ENCODE measurements around the gene MISP. TPM values are rescaled to one million over a fixed set of nuclear protein-coding genes. Genes with fewer than 3 reads are reported as not detected.
"Not testable (repeated sequence)": the region's sequence is repeated elsewhere in the genome, so short reads cannot be mapped to it uniquely, and the experiment has no call there.

MISP gene
- total RNA-seq, 1 donor from 2014 or later: not detected

- no peak overlapping the region for H3K27ac ChIP-seq
- H3K9me3 Mint-ChIP-seq: peaks cover 20% of the 10 kb centered on the region
- DNase-seq (ENCODE audit: low spot score): no peak
- H3K4me3 ChIP-seq: no peak overlapping the region
- H3K4me1 ChIP-seq: no peaks in the 10 kb centered on the region
- no peaks in the 10 kb centered on the region for H4K20me1 ChIP-seq (ENCODE audit: low read depth)
- no peak overlapping the region for H3K9ac ChIP-seq
- H3K36me3 ChIP-seq: no peaks in the 10 kb centered on the region
- H3K27ac Mint-ChIP-seq: no peak overlapping the region
- H3K27me3 ChIP-seq: no peaks in the 10 kb centered on the region
- H3K79me2 ChIP-seq (ENCODE audit: low read depth): no peaks in the 10 kb centered on the region
- peaks cover 3% of the 10 kb centered on the region for H3K27me3 Mint-ChIP-seq (ENCODE audit: insufficient read depth, low read depth)
- no peaks in the 10 kb centered on the region for H3K9me3 ChIP-seq (ENCODE audit: low read depth)
- H3K4me2 ChIP-seq: no peak overlapping the region
- no peak for TF ChIP-seq EZH2 (IDR thresholded peaks at IDR 0.05)
- no peak for TF ChIP-seq CTCF (IDR thresholded peaks at IDR 0.05)
- no peak for TF ChIP-seq EZH2phosphoT487 (IDR thresholded peaks at IDR 0.05)
- H3K36me3 Mint-ChIP-seq: peaks cover 10% of the 10 kb centered on the region
- no peaks in the 10 kb centered on the region for H3F3A ChIP-seq (ENCODE audit: low read depth)
- H2AFZ ChIP-seq (replicated peaks): no peak overlapping the region
- no peak overlapping the region for H3K4me3 Mint-ChIP-seq
- peaks cover 2% of the 10 kb centered on the region for H3K4me1 Mint-ChIP-seq
Observed at GRCh38 chr19:742540-743075, 8.3 kb upstream of the MISP start.

GRCh38 chr19:743168-743687 is 7.7 kb upstream of the MISP start:
- Histone ChIP-seq H3K4me2 (no peak overlapping the region), H3F3A (ENCODE audit: low read depth) (no peaks in the 10 kb centered on the region), H3K4me3 (no peak overlapping the region), H4K20me1 (ENCODE audit: low read depth) (no peaks in the 10 kb centered on the region), H2AFZ (replicated peaks) (no peak overlapping the region), H3K27ac (no peak overlapping the region), H3K9ac (no peak overlapping the region), H3K79me2 (ENCODE audit: low read depth) (no peaks in the 10 kb centered on the region), H3K4me1 (no peaks in the 10 kb centered on the region), H3K9me3 (ENCODE audit: low read depth) (no peaks in the 10 kb centered on the region), H3K36me3 (no peaks in the 10 kb centered on the region), H3K27me3 (no peaks in the 10 kb centered on the region)
- H3K27ac Mint-ChIP-seq: no peak overlapping the region
- no peak for TF ChIP-seq EZH2 (IDR thresholded peaks at IDR 0.05)
- no peak for TF ChIP-seq EZH2phosphoT487 (IDR thresholded peaks at IDR 0.05)
- TF ChIP-seq CTCF (IDR thresholded peaks at IDR 0.05): no peak
- peaks cover 20% of the 10 kb centered on the region for H3K9me3 Mint-ChIP-seq
- H3K4me3 Mint-ChIP-seq: no peak overlapping the region
- DNase-seq (ENCODE audit: low spot score): no peak
- peaks cover 2% of the 10 kb centered on the region for H3K27me3 Mint-ChIP-seq (ENCODE audit: insufficient read depth, low read depth)
- peaks cover 2% of the 10 kb centered on the region for H3K4me1 Mint-ChIP-seq
- H3K36me3 Mint-ChIP-seq: peaks cover 10% of the 10 kb centered on the region

- H3K27me3 Mint-ChIP-seq (ENCODE audit: insufficient read depth, low read depth); H4K20me1 ChIP-seq (ENCODE audit: low read depth); H3K27me3 ChIP-seq; H3K27ac ChIP-seq; H3K36me3 ChIP-seq; H3K79me2 ChIP-seq (ENCODE audit: low read depth); H3K4me1 Mint-ChIP-seq; H3K9ac ChIP-seq; DNase-seq (ENCODE audit: low spot score); H3K27ac Mint-ChIP-seq; H3K4me3 Mint-ChIP-seq; H3K4me2 ChIP-seq; H3K9me3 ChIP-seq (ENCODE audit: low read depth); H3K4me3 ChIP-seq; H3K4me1 ChIP-seq; H2AFZ ChIP-seq (replicated peaks); H3F3A ChIP-seq (ENCODE audit: low read depth); H3K36me3 Mint-ChIP-seq: not testable (repeated sequence)
- peaks cover 20% of the 10 kb centered on the region for H3K9me3 Mint-ChIP-seq
Observed at GRCh38 chr19:745138-745537, 5.8 kb upstream of the MISP start.

DNA sequence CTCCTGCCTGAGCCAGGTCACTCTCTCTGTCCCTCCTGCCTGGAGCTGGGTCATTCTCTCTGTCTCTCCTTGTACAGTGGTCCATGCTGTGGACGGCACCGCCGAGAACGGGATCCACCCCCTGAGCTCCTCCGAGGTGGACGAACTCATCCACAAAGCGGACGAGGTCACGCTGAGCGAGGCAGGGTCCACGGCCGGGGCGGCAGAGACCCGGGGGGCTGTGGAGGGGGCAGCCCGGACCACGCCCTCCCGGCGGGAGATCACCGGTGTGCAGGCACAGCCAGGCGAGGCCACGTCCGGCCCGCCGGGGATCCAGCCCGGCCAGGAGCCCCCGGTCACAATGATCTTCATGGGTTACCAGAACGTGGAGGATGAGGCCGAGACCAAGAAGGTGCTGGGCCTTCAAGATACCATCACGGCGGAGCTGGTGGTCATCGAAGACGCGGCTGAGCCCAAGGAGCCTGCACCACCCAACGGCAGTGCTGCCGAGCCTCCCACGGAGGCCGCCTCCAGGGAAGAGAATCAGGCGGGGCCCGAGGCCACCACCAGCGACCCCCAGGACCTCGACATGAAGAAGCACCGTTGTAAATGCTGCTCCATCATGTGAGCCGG is 4.6 kb upstream of the MISP start:
- no peak overlapping the region for H3K4me2 ChIP-seq
- Mint-ChIP-seq H3K4me1 (no peaks in the 10 kb centered on the region), H3K9me3 (peaks cover 20% of the 10 kb centered on the region), H3K27me3 (ENCODE audit: insufficient read depth, low read depth) (peaks cover 2% of the 10 kb centered on the region), H3K36me3 (peaks cover 7% of the 10 kb centered on the region), H3K4me3 (no peak overlapping the region), H3K27ac (no peak overlapping the region)
- H3K27me3 ChIP-seq: no peaks in the 10 kb centered on the region
- no peak overlapping the region for H2AFZ ChIP-seq (replicated peaks)
- H3F3A ChIP-seq (ENCODE audit: low read depth): no peaks in the 10 kb centered on the region
- DNase-seq (ENCODE audit: low spot score): no peak
- TF ChIP-seq CTCF (IDR thresholded peaks at IDR 0.05) (no peak), EZH2phosphoT487 (IDR thresholded peaks at IDR 0.05) (no peak), EZH2 (IDR thresholded peaks at IDR 0.05) (no peak)
- no peak overlapping the region for H3K4me3 ChIP-seq
- H3K4me1 ChIP-seq: no peaks in the 10 kb centered on the region
- H3K9me3 ChIP-seq (ENCODE audit: low read depth): no peaks in the 10 kb centered on the region
- H3K27ac ChIP-seq: no peak overlapping the region
- H3K9ac ChIP-seq: no peak overlapping the region
- H3K36me3 ChIP-seq: no peaks in the 10 kb centered on the region
- no peaks in the 10 kb centered on the region for H3K79me2 ChIP-seq (ENCODE audit: low read depth)
- no peaks in the 10 kb centered on the region for H4K20me1 ChIP-seq (ENCODE audit: low read depth)

Data from neural progenitor cell (in vitro differentiated cells).